Central memory CD8-positive, alpha-beta T cell (primary cell): ENCODE data around the gene CYP21A2.

Experiments
- ATAC-seq: fragments of 150-1000 bp; cut with Tn5 transposase; replicated peaks from 2 replicates; pipeline ENCODE4 v1.10.0; 2022; ENCODE audit warnings: mild to moderate bottlenecking, moderate FRiP score, moderate number of reproducible peaks; ENCODE audit not compliant: poor library complexity, severe bottlenecking; ENCODE audit errors: extremely low read depth
- DNase-seq, 2 donors: peaks; one replicate each; pipeline ENCODE4 v3.0.0; 2021; ENCODE audit warnings: low spot score in 2 of 2
- H3K27ac Mint-ChIP-seq: one replicate; pipeline ENCODE4 v1.8.0; 2022; ENCODE audit warnings: low read depth, mild to moderate bottlenecking, moderate library complexity, mixed read lengths
- H3K27me3 Mint-ChIP-seq: one replicate; pipeline ENCODE4 v1.8.0; 2022; ENCODE audit warnings: mixed read lengths
- H3K36me3 Mint-ChIP-seq: one replicate; pipeline ENCODE4 v1.8.0; 2022; ENCODE audit warnings: mild to moderate bottlenecking, moderate library complexity, mixed read lengths; ENCODE audit not compliant: insufficient read depth
- H3K4me1 Mint-ChIP-seq: one replicate; pipeline ENCODE4 v1.8.0; 2022; ENCODE audit warnings: mixed read lengths
- H3K4me3 Mint-ChIP-seq: one replicate; pipeline ENCODE4 v1.8.0; 2022; ENCODE audit warnings: mild to moderate bottlenecking, moderate library complexity, mixed read lengths
- H3K9me3 Mint-ChIP-seq: one replicate; pipeline ENCODE4 v1.8.0; 2022; ENCODE audit warnings: mixed read lengths

Gene CYP21A2

GRCh38 chr6:32082478-32082877 lies 44.3 kb downstream of the CYP21A2 start:
- Mint-ChIP-seq H3K27ac (no peak overlapping the region), H3K9me3 (no peaks in the 10 kb centered on the region), H3K4me1 (peaks cover 6% of the 10 kb centered on the region), H3K27me3 (peaks cover 66% of the 10 kb centered on the region), H3K4me3 (no peak overlapping the region), H3K36me3 (peaks cover 1% of the 10 kb centered on the region)
- no peak for ATAC-seq
- DNase-seq, result no peak

GRCh38 chr6:32082935-32083334 lies 44.7 kb downstream of the CYP21A2 start:
- Mint-ChIP-seq H3K4me1 (peaks cover 6% of the 10 kb centered on the region), H3K4me3 (no peak overlapping the region), H3K9me3 (no peaks in the 10 kb centered on the region), H3K36me3 (peaks cover 1% of the 10 kb centered on the region), H3K27me3 (peaks cover 66% of the 10 kb centered on the region), H3K27ac (peak overlapping the region; percentile 30)
- ATAC-seq (no peak), DNase-seq (no peak)

- H3K27me3 Mint-ChIP-seq, result peaks cover 66% of the 10 kb centered on the region
- no peak for DNase-seq
- no peak for ATAC-seq
- H3K4me1 Mint-ChIP-seq, result peaks cover 6% of the 10 kb centered on the region
- no peaks in the 10 kb centered on the region for H3K9me3 Mint-ChIP-seq
- no peak overlapping the region for H3K4me3 Mint-ChIP-seq
- no peak overlapping the region for H3K27ac Mint-ChIP-seq
- peaks cover 1% of the 10 kb centered on the region for H3K36me3 Mint-ChIP-seq
Measured at GRCh38 chr6:32083812-32084768, 45.9 kb downstream of the CYP21A2 start.

GRCh38 chr6:32084780-32085179 lies 46.6 kb downstream of the CYP21A2 start:
- Mint-ChIP-seq H3K27me3 (peaks cover 66% of the 10 kb centered on the region), H3K4me1 (peaks cover 6% of the 10 kb centered on the region), H3K4me3 (no peak overlapping the region), H3K9me3 (no peaks in the 10 kb centered on the region), H3K27ac (no peak overlapping the region), H3K36me3 (peaks cover 1% of the 10 kb centered on the region)
- ATAC-seq (no peak), DNase-seq (no peak)

GRCh38 chr6:32085759-32086459 lies 47.7 kb downstream of the CYP21A2 start:
- H3K4me1 Mint-ChIP-seq, result peaks cover 6% of the 10 kb centered on the region
- H3K27me3 Mint-ChIP-seq, result peaks cover 60% of the 10 kb centered on the region
- DNase-seq (no peak), ATAC-seq (no peak)
- H3K4me3 Mint-ChIP-seq, result no peak overlapping the region
- H3K9me3 Mint-ChIP-seq, result no peaks in the 10 kb centered on the region
- peaks cover 1% of the 10 kb centered on the region for H3K36me3 Mint-ChIP-seq
- H3K27ac Mint-ChIP-seq, result no peak overlapping the region

- H3K9me3 Mint-ChIP-seq, result no peaks in the 10 kb centered on the region
- H3K27ac Mint-ChIP-seq, result no peak overlapping the region
- DNase-seq (no peak), ATAC-seq (peak; percentile 49)
- peaks cover 1% of the 10 kb centered on the region for H3K36me3 Mint-ChIP-seq
- H3K27me3 Mint-ChIP-seq, result peaks cover 50% of the 10 kb centered on the region
- peak overlapping the region; percentile 56 for H3K4me3 Mint-ChIP-seq
- H3K4me1 Mint-ChIP-seq, result peaks cover 6% of the 10 kb centered on the region
Measured at GRCh38 chr6:32086661-32087573, 48.7 kb downstream of the CYP21A2 start.

GRCh38 chr6:32087574-32088486 lies 49.6 kb downstream of the CYP21A2 start:
- peaks cover 6% of the 10 kb centered on the region for H3K4me1 Mint-ChIP-seq
- no peak overlapping the region for H3K27ac Mint-ChIP-seq
- ATAC-seq, result peak; percentile 76
- peaks cover 42% of the 10 kb centered on the region for H3K27me3 Mint-ChIP-seq
- H3K4me3 Mint-ChIP-seq, result no peak overlapping the region
- peaks cover 1% of the 10 kb centered on the region for H3K36me3 Mint-ChIP-seq
- H3K9me3 Mint-ChIP-seq, result no peaks in the 10 kb centered on the region
- DNase-seq, result peak; percentile 16 to 43

- no peak overlapping the region for H3K27ac Mint-ChIP-seq
Measured at GRCh38 chr6:32088487-32089049, 50.4 kb downstream of the CYP21A2 start.

GRCh38 chr6:32089082-32089828 lies 51.0 kb downstream of the CYP21A2 start:
- Mint-ChIP-seq H3K9me3 (no peaks in the 10 kb centered on the region), H3K27ac (peak overlapping the region; percentile 16), H3K4me1 (peaks cover 6% of the 10 kb centered on the region), H3K4me3 (peak overlapping the region; percentile 16), H3K36me3 (peaks cover 1% of the 10 kb centered on the region), H3K27me3 (peaks cover 28% of the 10 kb centered on the region)
- ATAC-seq (no peak), DNase-seq (no peak)

More at GRCh38 chr6:32088487-32089049, 50.4 kb downstream of the CYP21A2 start:
- ATAC-seq, result no peak
- Mint-ChIP-seq H3K4me3 (no peak overlapping the region), H3K27me3 (peaks cover 34% of the 10 kb centered on the region), H3K9me3 (no peaks in the 10 kb centered on the region), H3K36me3 (peaks cover 1% of the 10 kb centered on the region), H3K4me1 (peaks cover 6% of the 10 kb centered on the region)
- DNase-seq, result no peak
